Retinal pigment epithelial cell (primary cell): Measurements from ENCODE around the gene PRKAA1.
A peak's percentile ranks its signal among the peaks of the same experiment; 100 is the strongest.

Experiments used
- DNase-seq: peaks from one replicate; pipeline ENCODE4 v3.0.0-alpha.2; 2010; ENCODE audit warnings: low read depth
- H3K4me3 ChIP-seq: 2 replicates; pipeline ENCODE4 v1.5.1; 2011; ENCODE audit warnings: mild to moderate bottlenecking, low read length, control low read depth, moderate library complexity
- CTCF ChIP-seq: conservative IDR thresholded peaks from 2 replicates; pipeline ENCODE4 v1.5.1; 2011; ENCODE audit warnings: low read depth, low read length, control low read depth, inconsistent platforms

The PRKAA1 gene

GRCh38 chr5:40838086-40838485 lies 39.9 kb upstream of the PRKAA1 start:
- no peak for DNase-seq
- TF ChIP-seq CTCF: no peak

GRCh38 chr5:40834849-40835787 lies 36.9 kb upstream of the PRKAA1 start, which contains the start of gene RPL37:
Gene RPL37 (minus strand): TSS chr5:40835222. CDS start chr5:40835185, 37 bp downstream.
- DNase-seq: peak; percentile 94
- no peak for TF ChIP-seq CTCF
- peak within 1 kb of the TSS; percentile 99 for H3K4me3 ChIP-seq

More at GRCh38 chr5:40838086-40838485, 39.9 kb upstream of the PRKAA1 start:
- no peak overlapping the region for H3K4me3 ChIP-seq

GRCh38 chr5:40834391-40834848 lies 36.2 kb upstream of the PRKAA1 start:
- TF ChIP-seq CTCF: no peak
- H3K4me3 ChIP-seq: peak overlapping the region; percentile 99
- DNase-seq: no peak

- no peak for TF ChIP-seq CTCF
- no peak for DNase-seq
- peak overlapping the region; percentile 99 for H3K4me3 ChIP-seq
These were observed 35.6 kb upstream of the PRKAA1 start for GRCh38 chr5:40833712-40834229.

- DNase-seq: no peak
- H3K4me3 ChIP-seq: peak overlapping the region; percentile 99
- no peak for TF ChIP-seq CTCF
These were observed 34.2 kb upstream of the PRKAA1 start for GRCh38 chr5:40832345-40832744.

- DNase-seq: no peak
- TF ChIP-seq CTCF: no peak
- H3K4me3 ChIP-seq: peak overlapping the region; percentile 2
These were observed 33.4 kb upstream of the PRKAA1 start for GRCh38 chr5:40831346-40832210.
